HL-60 (cell line): ENCODE data around the gene RASIP1.

Experiments used
- DNase-seq, 2 experiments: peaks; one replicate each; pipeline ENCODE4 v3.0.0-alpha.2; 2010 to 2020; ENCODE audit warnings: low read depth in 1 of 2, low spot score in 1 of 2
- H3K27ac ChIP-seq: fragments of 250-450 bp; sonication (Bioruptor Pico); replicated peaks from 2 replicates; pipeline ENCODE4 v1.5.1; 2020; ENCODE audit warnings: mild to moderate bottlenecking, moderate library complexity
- H3K27me3 ChIP-seq: fragments of 250-450 bp; sonication (Bioruptor Pico); 2 replicates; pipeline ENCODE4 v1.5.1; 2021; ENCODE audit warnings: mild to moderate bottlenecking, moderate library complexity; ENCODE audit not compliant: insufficient read depth, poor library complexity, severe bottlenecking
- H3K4me3 ChIP-seq: replicated peaks from 2 replicates; pipeline ENCODE4 v1.5.1; 2011; ENCODE audit warnings: mild to moderate bottlenecking, control low read depth, low read length; ENCODE audit not compliant: insufficient read depth
- GABPA ChIP-seq: IDR thresholded peaks from 2 replicates; pipeline ENCODE4 v1.6.1; 2012; ENCODE audit warnings: low read depth
- POLR2AphosphoS5 ChIP-seq: IDR thresholded peaks from 2 replicates; pipeline ENCODE4 v1.6.1; 2012; ENCODE audit warnings: low read depth
- SPI1 ChIP-seq: IDR thresholded peaks from 2 replicates; pipeline ENCODE4 v1.6.1; 2012; ENCODE audit warnings: low read depth, mild to moderate bottlenecking, borderline replicate concordance
- TF ChIP-seq, protein P1 (sequence below): IDR thresholded peaks from one replicate; pipeline ENCODE4 v1.5.1; 2011; ENCODE audit warnings: low read length, control low read depth, inconsistent platforms; ENCODE audit not compliant: insufficient read depth
- TF ChIP-seq, protein P2 (sequence below): IDR thresholded peaks from 2 replicates; pipeline ENCODE4 v1.6.1; 2012; ENCODE audit warnings: low read depth; ENCODE audit not compliant: insufficient replicate concordance

RASIP1 gene

DNA sequence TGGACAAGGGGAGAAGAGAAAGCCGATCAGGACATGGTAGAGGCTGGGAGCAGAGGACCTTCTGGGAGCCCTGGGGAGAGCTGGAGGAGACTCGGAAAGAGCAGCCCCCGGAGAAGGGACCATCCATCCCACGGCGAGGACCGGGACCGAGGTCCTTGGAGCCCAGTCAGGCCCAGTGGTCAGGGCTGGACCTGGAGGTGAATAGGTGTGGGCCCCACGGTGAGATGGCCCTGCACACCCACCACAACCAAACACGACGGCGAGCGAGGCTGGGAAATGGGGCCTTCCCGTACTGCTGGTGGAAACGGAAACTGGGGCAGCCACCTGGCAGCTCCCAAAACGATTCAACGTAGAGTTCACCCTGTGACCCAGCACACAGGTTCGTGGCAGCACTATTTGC lies 63.9 kb downstream of the RASIP1 start:
- TF ChIP-seq, protein P1, sequence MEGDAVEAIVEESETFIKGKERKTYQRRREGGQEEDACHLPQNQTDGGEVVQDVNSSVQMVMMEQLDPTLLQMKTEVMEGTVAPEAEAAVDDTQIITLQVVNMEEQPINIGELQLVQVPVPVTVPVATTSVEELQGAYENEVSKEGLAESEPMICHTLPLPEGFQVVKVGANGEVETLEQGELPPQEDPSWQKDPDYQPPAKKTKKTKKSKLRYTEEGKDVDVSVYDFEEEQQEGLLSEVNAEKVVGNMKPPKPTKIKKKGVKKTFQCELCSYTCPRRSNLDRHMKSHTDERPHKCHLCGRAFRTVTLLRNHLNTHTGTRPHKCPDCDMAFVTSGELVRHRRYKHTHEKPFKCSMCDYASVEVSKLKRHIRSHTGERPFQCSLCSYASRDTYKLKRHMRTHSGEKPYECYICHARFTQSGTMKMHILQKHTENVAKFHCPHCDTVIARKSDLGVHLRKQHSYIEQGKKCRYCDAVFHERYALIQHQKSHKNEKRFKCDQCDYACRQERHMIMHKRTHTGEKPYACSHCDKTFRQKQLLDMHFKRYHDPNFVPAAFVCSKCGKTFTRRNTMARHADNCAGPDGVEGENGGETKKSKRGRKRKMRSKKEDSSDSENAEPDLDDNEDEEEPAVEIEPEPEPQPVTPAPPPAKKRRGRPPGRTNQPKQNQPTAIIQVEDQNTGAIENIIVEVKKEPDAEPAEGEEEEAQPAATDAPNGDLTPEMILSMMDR: no peak
- TF ChIP-seq GABPA: no peak
- Histone ChIP-seq H3K27ac (no peak overlapping the region), H3K4me3 (no peak overlapping the region), H3K27me3 (no peaks in the 10 kb centered on the region)
- DNase-seq: no peak

DNA sequence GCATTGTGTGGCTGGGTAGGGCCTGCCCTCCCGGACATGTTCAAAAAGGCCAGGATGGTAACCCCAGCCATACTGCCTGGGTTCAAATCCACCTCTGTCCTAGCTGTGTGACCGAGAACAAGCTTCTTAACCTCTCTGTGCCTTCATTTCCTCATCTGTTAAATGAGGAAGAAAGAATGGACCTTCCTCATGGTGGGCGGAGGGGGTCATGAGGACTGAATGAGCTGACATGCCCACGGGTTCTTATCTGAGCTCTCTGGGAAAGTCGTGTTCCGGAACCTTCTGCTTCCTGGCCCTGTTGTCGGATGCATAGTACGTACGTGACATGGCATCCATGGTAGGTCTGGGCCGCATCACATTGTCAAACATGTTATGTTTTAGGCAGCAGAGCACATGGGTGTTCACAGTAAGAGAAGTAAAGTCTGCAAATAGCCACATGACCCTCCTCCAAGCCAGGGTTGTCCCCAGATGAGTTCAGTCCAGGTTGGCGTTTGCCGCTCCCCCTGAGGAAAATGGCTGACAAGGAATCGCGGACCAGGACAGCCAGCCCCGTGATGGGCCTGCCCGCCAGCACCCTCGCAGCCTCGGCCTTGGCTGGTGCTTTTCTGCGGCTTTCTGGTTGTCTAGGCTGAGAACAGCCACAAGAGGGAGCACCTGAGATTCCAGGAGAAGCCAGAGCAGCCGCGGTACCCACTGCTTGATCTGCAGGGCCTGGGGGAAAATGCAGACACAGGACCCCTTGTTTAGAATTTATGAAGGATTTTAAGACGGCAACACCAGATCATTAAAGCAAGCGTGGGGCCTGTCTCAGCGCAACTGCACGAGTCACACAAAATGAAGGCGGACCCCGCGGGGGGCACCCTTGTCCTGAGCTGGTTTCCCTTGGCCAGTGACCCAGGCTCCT lies 65.2 kb downstream of the RASIP1 start:
- Histone ChIP-seq H3K4me3 (no peak overlapping the region), H3K27me3 (no peaks in the 10 kb centered on the region), H3K27ac (no peak overlapping the region)
- TF ChIP-seq GABPA (no peak), SPI1 (no peak)
- TF ChIP-seq, protein P1: peak; percentile 64
- DNase-seq: peak; percentile 20 to 77

DNA sequence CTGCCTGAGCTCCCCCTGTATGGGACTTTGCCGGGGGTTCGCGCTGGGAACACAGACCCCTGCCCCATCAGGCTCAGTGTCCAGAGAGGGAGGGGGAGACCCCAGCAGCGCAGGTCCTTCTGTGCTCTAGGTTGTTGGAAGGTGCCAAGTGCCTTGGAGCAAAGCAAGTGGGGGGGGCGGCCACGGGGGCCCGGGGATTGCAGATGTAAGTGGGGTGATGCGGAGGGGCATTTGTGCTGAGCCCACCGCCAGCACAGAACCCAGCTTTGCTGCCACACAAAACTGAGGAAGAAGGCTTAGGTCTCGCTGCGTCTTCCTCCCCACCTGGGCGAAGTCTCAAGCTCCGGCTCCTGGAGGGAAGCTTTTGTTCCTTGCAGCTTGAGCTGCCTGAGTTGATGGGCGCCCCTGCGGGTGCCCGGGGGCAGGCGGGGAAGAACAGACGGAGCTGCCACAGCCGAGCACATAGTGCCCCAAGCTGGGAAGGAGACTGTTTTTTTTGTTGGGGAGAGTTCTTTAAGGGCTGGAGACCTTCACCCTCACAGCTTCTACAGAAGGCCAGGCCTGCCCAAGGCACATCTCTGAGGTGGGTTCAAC lies 66.1 kb downstream of the RASIP1 start:
- no peak for DNase-seq
- no peak overlapping the region for H3K27ac ChIP-seq
- H3K27me3 ChIP-seq: no peaks in the 10 kb centered on the region
- H3K4me3 ChIP-seq: no peak overlapping the region
- TF ChIP-seq GABPA (no peak), SPI1 (no peak), POLR2AphosphoS5 (no peak)
- TF ChIP-seq, protein P1: no peak
- TF ChIP-seq, protein P2, sequence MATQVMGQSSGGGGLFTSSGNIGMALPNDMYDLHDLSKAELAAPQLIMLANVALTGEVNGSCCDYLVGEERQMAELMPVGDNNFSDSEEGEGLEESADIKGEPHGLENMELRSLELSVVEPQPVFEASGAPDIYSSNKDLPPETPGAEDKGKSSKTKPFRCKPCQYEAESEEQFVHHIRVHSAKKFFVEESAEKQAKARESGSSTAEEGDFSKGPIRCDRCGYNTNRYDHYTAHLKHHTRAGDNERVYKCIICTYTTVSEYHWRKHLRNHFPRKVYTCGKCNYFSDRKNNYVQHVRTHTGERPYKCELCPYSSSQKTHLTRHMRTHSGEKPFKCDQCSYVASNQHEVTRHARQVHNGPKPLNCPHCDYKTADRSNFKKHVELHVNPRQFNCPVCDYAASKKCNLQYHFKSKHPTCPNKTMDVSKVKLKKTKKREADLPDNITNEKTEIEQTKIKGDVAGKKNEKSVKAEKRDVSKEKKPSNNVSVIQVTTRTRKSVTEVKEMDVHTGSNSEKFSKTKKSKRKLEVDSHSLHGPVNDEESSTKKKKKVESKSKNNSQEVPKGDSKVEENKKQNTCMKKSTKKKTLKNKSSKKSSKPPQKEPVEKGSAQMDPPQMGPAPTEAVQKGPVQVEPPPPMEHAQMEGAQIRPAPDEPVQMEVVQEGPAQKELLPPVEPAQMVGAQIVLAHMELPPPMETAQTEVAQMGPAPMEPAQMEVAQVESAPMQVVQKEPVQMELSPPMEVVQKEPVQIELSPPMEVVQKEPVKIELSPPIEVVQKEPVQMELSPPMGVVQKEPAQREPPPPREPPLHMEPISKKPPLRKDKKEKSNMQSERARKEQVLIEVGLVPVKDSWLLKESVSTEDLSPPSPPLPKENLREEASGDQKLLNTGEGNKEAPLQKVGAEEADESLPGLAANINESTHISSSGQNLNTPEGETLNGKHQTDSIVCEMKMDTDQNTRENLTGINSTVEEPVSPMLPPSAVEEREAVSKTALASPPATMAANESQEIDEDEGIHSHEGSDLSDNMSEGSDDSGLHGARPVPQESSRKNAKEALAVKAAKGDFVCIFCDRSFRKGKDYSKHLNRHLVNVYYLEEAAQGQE: no peak

DNA sequence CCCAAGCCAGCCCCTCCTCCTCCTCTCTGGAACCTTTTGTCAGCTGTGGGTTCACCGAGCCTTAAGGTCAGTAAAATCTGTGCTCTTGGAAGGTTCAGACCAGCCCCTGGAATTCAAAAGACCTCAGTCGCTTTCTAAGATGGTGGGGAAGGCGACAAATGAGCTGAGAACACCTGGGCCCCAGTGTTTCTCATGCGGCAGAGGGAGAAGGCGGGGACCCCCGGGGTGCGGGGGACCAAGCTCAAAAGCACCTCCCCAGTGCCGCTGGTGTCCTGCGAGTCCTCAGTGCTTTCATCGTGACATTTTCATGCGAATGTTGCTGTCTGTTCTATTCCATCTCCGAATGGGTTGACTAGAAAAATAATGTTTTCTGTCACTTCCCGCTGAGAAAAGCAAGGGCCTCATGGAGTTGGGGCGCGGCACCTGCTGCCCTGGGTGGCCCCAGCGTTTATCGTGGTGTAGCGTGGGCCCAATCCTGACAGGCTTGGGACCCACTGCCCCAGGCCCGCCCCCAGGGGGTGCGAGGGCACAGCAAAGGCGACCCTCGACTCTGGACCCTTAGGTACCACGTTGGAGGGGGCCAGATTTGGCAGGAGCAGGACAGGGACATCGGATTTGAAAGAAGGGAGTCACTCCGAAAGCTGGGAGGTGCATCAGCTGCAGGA lies 66.8 kb downstream of the RASIP1 start:
- TF ChIP-seq, protein P1: no peak
- TF ChIP-seq SPI1 (no peak), POLR2AphosphoS5 (no peak), GABPA (no peak)
- TF ChIP-seq, protein P2: no peak
- DNase-seq: no peak
- H3K27ac ChIP-seq: no peak overlapping the region
- H3K4me3 ChIP-seq: no peak overlapping the region
- no peaks in the 10 kb centered on the region for H3K27me3 ChIP-seq
